ENCODE data around the gene C9orf153. TPM values are rescaled to one million over a fixed set of nuclear protein-coding genes. Genes with fewer than 3 reads are reported as not detected.

C9orf153 gene
- total RNA-seq, 4 donors from 2014 or later, result 0.67 to 0.71 TPM; not detected in 2

- Histone ChIP-seq H3K4me3 (replicated peaks in 1 of 3) (peak overlapping the region; percentile 21 to 86 (median 37)), H3K4me1 (peaks cover 22 to 28% of the 10 kb centered on the region in 2 donors), H3K27ac (peak overlapping the region; percentile 94 to 98 (median 98)), H3K27me3 (no peaks in the 10 kb centered on the region), H3K36me3 (no peaks in the 10 kb centered on the region), H3K9me3 (no peaks in the 10 kb centered on the region)
- DNase-seq, result peak in 1 of 2 donors; percentile 27
- intact Hi-C loops (cut with DNase I), result loop anchor here (10.0 kb wide), 3 partner anchors 73 to 337 kb away; partner anchors contain the start of genes NAA35 and TUT7
- no peak for TF ChIP-seq POLR2A (IDR thresholded peaks at IDR 0.05)
- no peak for TF ChIP-seq CTCF (IDR thresholded peaks at IDR 0.05)
- 0 to 1% methylated on average over 3 to 6 of the region's 31 CpGs for WGBS, 2 donors
These were observed 22.2 kb upstream of the C9orf153 start for GRCh38 chr9:86281593-86282076.

GRCh38 chr9:86280580-86280979 is 21.1 kb upstream of the C9orf153 start:
- Histone ChIP-seq H3K4me3 (replicated peaks in 1 of 3) (no peak overlapping the region), H3K4me1 (peaks cover 22 to 36% of the 10 kb centered on the region in 2 donors)
- TF ChIP-seq CTCF (IDR thresholded peaks at IDR 0.05), result no peak
- no peak for TF ChIP-seq POLR2A (IDR thresholded peaks at IDR 0.05)

GRCh38 chr9:86279839-86280238 is 20.4 kb upstream of the C9orf153 start:
- intact Hi-C loops (cut with DNase I), result loop anchor here (10.0 kb wide), 3 partner anchors 75 to 335 kb away; partner anchors contain the start of genes NAA35 and TUT7
- Histone ChIP-seq H3K36me3 (no peaks in the 10 kb centered on the region), H3K9me3 (no peaks in the 10 kb centered on the region), H3K4me3 (replicated peaks in 1 of 3) (no peak overlapping the region), H3K27me3 (no peaks in the 10 kb centered on the region), H3K27ac (no peak overlapping the region), H3K4me1 (peaks cover 22 to 38% of the 10 kb centered on the region in 2 donors)
- no peak for TF ChIP-seq POLR2A (IDR thresholded peaks at IDR 0.05)
- no peak for TF ChIP-seq CTCF (IDR thresholded peaks at IDR 0.05)
- DNase-seq, result no peak
- WGBS, 2 donors, result 93 to 95% methylated on average over 3 of the region's 3 CpGs

More at GRCh38 chr9:86280580-86280979, 21.1 kb upstream of the C9orf153 start:
- WGBS, 2 donors, result 94 to 97% methylated on average over 7 of the region's 7 CpGs
- no peaks in the 10 kb centered on the region for H3K9me3 ChIP-seq
- intact Hi-C loops (cut with DNase I), result loop anchor here (10.0 kb wide), 3 partner anchors 74 to 336 kb away; partner anchors contain the start of genes NAA35 and TUT7
- no peaks in the 10 kb centered on the region for H3K36me3 ChIP-seq
- H3K27ac ChIP-seq, result no peak overlapping the region
- DNase-seq, result no peak
- no peaks in the 10 kb centered on the region for H3K27me3 ChIP-seq

- peaks cover 11 to 15% of the 10 kb centered on the region in 2 donors for H3K36me3 ChIP-seq
- no peaks in the 10 kb centered on the region for H3K9me3 ChIP-seq
- no peak overlapping the region for H3K4me3 ChIP-seq (replicated peaks in 1 of 3)
- no peak overlapping the region for H3K27ac ChIP-seq
- H3K4me1 ChIP-seq, result peaks cover 22 to 34% of the 10 kb centered on the region in 2 donors
- H3K27me3 ChIP-seq, result no peaks in the 10 kb centered on the region
- no peak for DNase-seq
- WGBS, 2 donors, result 55 to 58% methylated on average over 1 of the region's 1 CpG
- intact Hi-C loops (cut with DNase I), result no loop called here
- TF ChIP-seq POLR2A (IDR thresholded peaks at IDR 0.05), result no peak
- no peak for TF ChIP-seq CTCF (IDR thresholded peaks at IDR 0.05)
These were observed 17.6 kb upstream of the C9orf153 start for GRCh38 chr9:86277072-86277471.

- H3K9me3 ChIP-seq, result no peaks in the 10 kb centered on the region
- WGBS, 2 donors, result 85 to 88% methylated on average over 3 of the region's 3 CpGs
- H3K36me3 ChIP-seq, result peaks cover 16 to 25% of the 10 kb centered on the region in 2 donors
- no peaks in the 10 kb centered on the region for H3K27me3 ChIP-seq
- H3K27ac ChIP-seq, result no peak overlapping the region
- no peak overlapping the region for H3K4me3 ChIP-seq (replicated peaks in 1 of 3)
- DNase-seq, result no peak
- H3K4me1 ChIP-seq, result peaks cover 16 to 30% of the 10 kb centered on the region in 2 donors
- TF ChIP-seq CTCF (IDR thresholded peaks at IDR 0.05), result no peak
- TF ChIP-seq POLR2A (IDR thresholded peaks at IDR 0.05), result no peak
- intact Hi-C loops (cut with DNase I), result no loop called here
These were observed 16.5 kb upstream of the C9orf153 start for GRCh38 chr9:86275962-86276361.

Data from thyroid gland (tissue), 4 donors.